PC-3 (cell line): ENCODE data around the gene SLC26A1. TPM values are rescaled to one million over a fixed set of nuclear protein-coding genes. Genes with fewer than 3 reads are reported as not detected.

ENCODE experiments used
- ATAC-seq: fragments of 200-7000 bp; cut with Tn5 transposase; 2 replicates; pipeline ENCODE4 v1.9.1; 2020; ENCODE audit warnings: mild to moderate bottlenecking, moderate library complexity
- BruUV-seq: library from RNA; stranded (reverse); fragments of 400-500 nt; replicated peaks from 2 replicates; lab custom pipeline; 2021; lab: Mats Ljungman, UMichigan
- CTCF ChIA-PET: fragments of 300-600 bp; sonication (Branson Sonifier 250); formaldehyde crosslinking; loops from one replicate; lab custom pipeline; 2022; ENCODE audit warnings: antibody characterized with exemption; lab: Charles Lee
- POLR2A ChIA-PET: fragments of 300-600 bp; sonication (Branson Sonifier 250); formaldehyde crosslinking; loops from one replicate; lab custom pipeline; 2022; ENCODE audit warnings: antibody characterized with exemption; ENCODE audit not compliant: unreplicated experiment; lab: Charles Lee
- DNase-seq: peaks from one replicate; pipeline ENCODE4 v3.0.0-alpha.2; 2015
- H2AFZ ChIP-seq: fragments of 300-600 bp; sonication (generic); 2 replicates; pipeline ENCODE4 v1.6.0; 2016; ENCODE audit warnings: antibody characterized with exemption, low read length
- H3F3A ChIP-seq: fragments of 300-600 bp; sonication (generic); one replicate; pipeline ENCODE4 v1.6.0; 2017; ENCODE audit warnings: antibody characterized with exemption, low read length, control low read depth, mild to moderate bottlenecking; ENCODE audit not compliant: unreplicated experiment
- H3K27ac ChIP-seq: fragments of 300-600 bp; sonication (generic); 2 replicates; pipeline ENCODE4 v1.5.1; 2016; ENCODE audit warnings: mild to moderate bottlenecking, low read length
- H3K27me3 ChIP-seq: fragments of 300-600 bp; sonication (generic); 2 replicates; pipeline ENCODE4 v1.6.1; 2016; ENCODE audit warnings: low read length, mixed read lengths
- H3K36me3 ChIP-seq: fragments of 300-600 bp; sonication (generic); 2 replicates; pipeline ENCODE4 v1.6.1; 2016; ENCODE audit warnings: low read depth, mixed run types, low read length, mixed read lengths
- H3K4me1 ChIP-seq: fragments of 300-600 bp; sonication (generic); 2 replicates; pipeline ENCODE4 v1.5.1; 2016; ENCODE audit warnings: low read length; ENCODE audit not compliant: insufficient read depth
- H3K4me2 ChIP-seq: fragments of 300-600 bp; sonication (generic); 2 replicates; pipeline ENCODE4 v1.6.0; 2016; ENCODE audit warnings: low read length
- H3K4me3 ChIP-seq: fragments of 300-600 bp; sonication (generic); 2 replicates; pipeline ENCODE4 v1.5.1; 2016; ENCODE audit warnings: mild to moderate bottlenecking, low read length, mixed read lengths
- H3K79me2 ChIP-seq: fragments of 300-600 bp; sonication (generic); 2 replicates; pipeline ENCODE4 v1.6.1; 2017; ENCODE audit warnings: low read length, mixed read lengths
- H3K9ac ChIP-seq: fragments of 300-600 bp; sonication (generic); 2 replicates; pipeline ENCODE4 v1.6.0; 2016; ENCODE audit warnings: mild to moderate bottlenecking, low read length
- H3K9me2 ChIP-seq: fragments of 300-600 bp; sonication (generic); replicated peaks from 2 replicates; pipeline ENCODE4 v1.6.1; 2016; ENCODE audit warnings: mixed run types, low read length, mixed read lengths
- H3K9me3 ChIP-seq: fragments of 300-600 bp; sonication (generic); 2 replicates; pipeline ENCODE4 v1.6.1; 2016; ENCODE audit warnings: low read length, mixed read lengths
- H4K20me1 ChIP-seq: fragments of 300-600 bp; sonication (generic); 2 replicates; pipeline ENCODE4 v1.6.1; 2016; ENCODE audit warnings: low read length, mixed read lengths
- EZH2 ChIP-seq: fragments of 300-600 bp; sonication (generic); IDR thresholded peaks from one replicate; pipeline ENCODE4 v1.6.1; 2017; ENCODE audit warnings: antibody characterized with exemption, mild to moderate bottlenecking, low read length; ENCODE audit not compliant: unreplicated experiment
- EZH2phosphoT487 ChIP-seq: fragments of 300-600 bp; sonication (generic); IDR thresholded peaks from 2 replicates; pipeline ENCODE4 v1.6.1; 2018; ENCODE audit warnings: mild to moderate bottlenecking, antibody characterized with exemption, low read length, borderline replicate concordance
- intact Hi-C: fragments of 100-400 bp; cut with micrococcal nuclease; formaldehyde crosslinking; loops from 2 replicates; pipeline ENCODE4 v1.9.0; 2023
- total RNA-seq: library from RNA; depleted of rRNA; stranded (reverse); fragments of >200 nt; gene quantifications from 2 replicates; pipeline ENCODE4 v1.2.3, GENCODE V29; 2014
- TF ChIP-seq, protein P1 (sequence below): fragments of 300-600 bp; sonication (generic); conservative IDR thresholded peaks from 2 replicates; pipeline ENCODE4 v1.5.1; 2017; ENCODE audit warnings: antibody characterized with exemption, low read depth, mild to moderate bottlenecking, low read length

SLC26A1 gene
- total RNA-seq, 1 experiment from 2014 or later: not detected

DNA sequence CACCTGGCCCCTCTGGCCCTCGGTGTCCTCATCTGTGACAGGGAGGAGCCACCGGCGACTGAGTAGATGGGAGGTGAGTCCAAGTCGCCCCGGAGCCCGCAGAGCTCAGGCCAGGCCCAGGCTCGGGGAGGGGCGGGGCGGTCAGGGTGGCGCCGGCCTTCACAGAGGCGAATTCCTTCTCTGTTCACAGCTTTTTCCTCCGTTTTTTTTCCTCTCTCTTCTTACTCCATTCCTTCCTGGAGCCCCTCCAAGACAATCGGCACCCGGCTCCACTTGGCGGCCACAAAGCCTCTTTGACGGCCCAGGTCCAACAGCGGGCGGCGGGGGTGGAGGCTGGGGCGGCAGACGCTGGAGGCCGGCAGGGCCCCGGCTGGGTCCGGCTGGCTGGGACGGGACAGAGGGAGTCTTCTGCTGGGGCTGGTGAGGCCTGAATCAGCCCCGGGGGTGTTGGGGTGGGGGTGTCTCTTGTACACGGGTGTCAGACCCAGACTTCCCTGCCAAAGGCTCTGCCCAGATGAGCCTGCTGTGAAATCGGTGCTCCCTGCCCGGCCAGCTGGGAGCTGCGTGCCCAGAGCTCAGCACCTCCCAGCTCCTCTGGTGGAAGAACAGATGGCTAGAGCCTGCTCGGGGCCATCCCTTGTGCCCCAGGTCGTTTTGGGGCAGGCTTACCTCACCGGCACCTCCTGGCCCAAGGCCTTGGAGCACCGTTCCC lies 40.8 kb upstream of the SLC26A1 start:
- H3K27me3 ChIP-seq: no peaks in the 10 kb centered on the region
- BruUV-seq: no TSS peak
- H3K9me2 ChIP-seq: no peaks in the 10 kb centered on the region
- intact Hi-C loops: no loop called here
- H3K36me3 ChIP-seq: no peaks in the 10 kb centered on the region
- H3K27ac ChIP-seq: no peak overlapping the region
- H3K4me3 ChIP-seq: no peak overlapping the region
- CTCF ChIA-PET: no interaction called here
- POLR2A ChIA-PET: no interaction called here
- no peaks in the 10 kb centered on the region for H4K20me1 ChIP-seq
- no peak overlapping the region for H2AFZ ChIP-seq
- H3K9ac ChIP-seq: no peak overlapping the region
- no peaks in the 10 kb centered on the region for H3K9me3 ChIP-seq
- H3K79me2 ChIP-seq: no peaks in the 10 kb centered on the region
- TF ChIP-seq EZH2: no peak
- no peak for TF ChIP-seq EZH2phosphoT487
- TF ChIP-seq, protein P1, sequence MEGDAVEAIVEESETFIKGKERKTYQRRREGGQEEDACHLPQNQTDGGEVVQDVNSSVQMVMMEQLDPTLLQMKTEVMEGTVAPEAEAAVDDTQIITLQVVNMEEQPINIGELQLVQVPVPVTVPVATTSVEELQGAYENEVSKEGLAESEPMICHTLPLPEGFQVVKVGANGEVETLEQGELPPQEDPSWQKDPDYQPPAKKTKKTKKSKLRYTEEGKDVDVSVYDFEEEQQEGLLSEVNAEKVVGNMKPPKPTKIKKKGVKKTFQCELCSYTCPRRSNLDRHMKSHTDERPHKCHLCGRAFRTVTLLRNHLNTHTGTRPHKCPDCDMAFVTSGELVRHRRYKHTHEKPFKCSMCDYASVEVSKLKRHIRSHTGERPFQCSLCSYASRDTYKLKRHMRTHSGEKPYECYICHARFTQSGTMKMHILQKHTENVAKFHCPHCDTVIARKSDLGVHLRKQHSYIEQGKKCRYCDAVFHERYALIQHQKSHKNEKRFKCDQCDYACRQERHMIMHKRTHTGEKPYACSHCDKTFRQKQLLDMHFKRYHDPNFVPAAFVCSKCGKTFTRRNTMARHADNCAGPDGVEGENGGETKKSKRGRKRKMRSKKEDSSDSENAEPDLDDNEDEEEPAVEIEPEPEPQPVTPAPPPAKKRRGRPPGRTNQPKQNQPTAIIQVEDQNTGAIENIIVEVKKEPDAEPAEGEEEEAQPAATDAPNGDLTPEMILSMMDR: no peak
- DNase-seq (no peak), ATAC-seq (no peak)
- H3K4me2 ChIP-seq: no peak overlapping the region
- H3F3A ChIP-seq: no peaks in the 10 kb centered on the region
- H3K4me1 ChIP-seq: no peaks in the 10 kb centered on the region; the same call in 1 of the 2 replicates

DNA sequence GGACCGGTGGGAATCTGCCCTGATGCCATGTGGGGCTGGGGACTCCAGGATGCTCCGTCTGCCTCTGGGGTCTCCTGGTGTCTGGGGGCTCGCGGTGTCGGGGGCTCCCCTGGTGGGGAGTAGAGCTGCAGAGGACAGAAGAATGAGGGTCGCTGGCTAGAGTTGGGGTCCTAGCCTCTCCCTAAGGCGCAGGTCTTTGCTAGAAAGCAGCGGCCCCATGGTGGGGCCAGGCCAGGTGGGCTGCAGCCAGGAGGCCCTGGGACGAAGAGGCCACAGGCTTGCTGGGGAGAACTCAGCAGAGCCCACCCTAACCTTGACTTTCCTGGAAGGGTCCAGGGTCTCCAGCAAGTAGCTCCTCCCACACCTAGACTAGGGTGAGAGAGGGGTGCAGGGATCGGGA lies 39.7 kb upstream of the SLC26A1 start:
- no TSS peak for BruUV-seq
- CTCF ChIA-PET: no interaction called here

More for the DNA sequence above, 39.7 kb upstream of the SLC26A1 start:
- POLR2A ChIA-PET: no interaction called here
- DNase-seq (no peak), ATAC-seq (no peak)
- Histone ChIP-seq H3K9me3 (no peaks in the 10 kb centered on the region), H3K27ac (no peak overlapping the region), H3K4me3 (no peak overlapping the region), H3K36me3 (no peaks in the 10 kb centered on the region), H3F3A (no peaks in the 10 kb centered on the region), H3K79me2 (no peaks in the 10 kb centered on the region), H3K4me2 (no peak overlapping the region), H4K20me1 (no peaks in the 10 kb centered on the region), H3K27me3 (no peaks in the 10 kb centered on the region), H3K9ac (no peak overlapping the region), H3K4me1 (no peaks in the 10 kb centered on the region; the same call in 1 of the 2 replicates), H2AFZ (no peak overlapping the region), H3K9me2 (no peaks in the 10 kb centered on the region)
- TF ChIP-seq EZH2phosphoT487 (no peak), EZH2 (no peak)
- TF ChIP-seq, protein P1: no peak; the same call in 1 of the 2 replicates
- intact Hi-C loops: no loop called here
